Mammary epithelial cell (primary cell): ENCODE data around the gene BMPR1A.

Experiments used
- CTCF ChIP-seq, 2 donors: IDR thresholded peaks in 1 of 2; conservative IDR thresholded peaks in 1 of 2; 2 replicates each; pipeline ENCODE4 v1.5.1; 2011 to 2012; ENCODE audit warnings: inconsistent platforms in 2 of 2, low read length in 2 of 2, mild to moderate bottlenecking in 2 of 2, control low read depth in 1 of 2, low read depth in 1 of 2; ENCODE audit not compliant: insufficient read depth in 1 of 2; ENCODE audit errors: extremely low read depth in 1 of 2
- EZH2 ChIP-seq: IDR thresholded peaks from 2 replicates; pipeline ENCODE4 v1.6.1; 2012; ENCODE audit warnings: low read length, inconsistent platforms, borderline replicate concordance

DNA sequence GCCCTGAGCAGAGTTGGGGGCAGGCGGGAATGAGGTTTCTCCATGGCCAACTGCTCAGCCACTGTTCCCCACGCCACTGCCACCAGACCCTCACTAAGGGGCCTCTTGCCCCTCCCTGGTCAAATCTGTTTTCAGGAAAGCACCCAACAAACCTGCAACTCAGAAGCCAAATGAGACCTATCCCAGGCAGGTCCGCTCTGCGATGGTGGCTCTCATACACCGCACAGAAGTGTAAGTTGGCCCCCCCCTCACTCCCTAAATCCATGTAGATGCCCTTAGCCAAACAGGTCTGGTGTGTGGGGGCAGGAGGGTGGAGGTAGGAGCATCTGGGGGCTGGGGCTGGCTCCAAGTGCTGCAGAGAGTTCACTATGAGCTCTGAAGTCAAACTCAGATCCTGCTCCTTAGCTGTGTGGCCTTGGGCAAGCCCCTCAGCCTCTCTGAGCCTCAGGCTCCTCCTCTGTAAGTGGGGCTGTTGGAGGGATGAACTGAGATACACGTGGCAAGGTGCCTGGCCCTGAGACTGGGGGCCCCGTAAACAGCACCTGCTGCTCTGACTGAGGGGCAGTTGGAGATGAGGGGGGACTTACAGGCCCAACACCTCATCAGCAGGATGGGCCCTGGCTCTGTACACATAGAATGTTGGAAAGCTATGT is 199.9 kb downstream of the BMPR1A start:
- TF ChIP-seq CTCF (conservative IDR thresholded peaks at IDR 0.05 in 1 of 2, IDR thresholded peaks at IDR 0.05 in 1 of 2; ENCODE audit: extremely low read depth in 1 of 2, insufficient read depth in 1 of 2, low read depth in 1 of 2, low read length in 2 of 2) (no peak), EZH2 (no peak)
